KMS-11 (cell line): ENCODE results near the gene KIF16B.

Source experiments
- H2AFZ ChIP-seq: fragments of 200-600 bp; sonication (generic); 2 replicates; pipeline ENCODE4 v1.6.1; 2016; ENCODE audit warnings: antibody characterized with exemption, mixed run types, low read depth
- H3K27ac ChIP-seq: fragments of 200-600 bp; sonication (generic); 2 replicates; pipeline ENCODE4 v1.6.1; 2016; ENCODE audit warnings: mild to moderate bottlenecking, mixed run types
- H3K27me3 ChIP-seq: fragments of 200-600 bp; sonication (generic); 2 replicates; pipeline ENCODE4 v1.6.1; 2017; ENCODE audit warnings: mild to moderate bottlenecking, low read depth, mixed run types, moderate library complexity; ENCODE audit not compliant: insufficient read depth
- H3K36me3 ChIP-seq: fragments of 200-600 bp; sonication (generic); 2 replicates; pipeline ENCODE4 v1.6.1; 2017; ENCODE audit warnings: mild to moderate bottlenecking, mixed run types; ENCODE audit not compliant: insufficient read depth
- H3K4me1 ChIP-seq: fragments of 200-600 bp; sonication (generic); 2 replicates; pipeline ENCODE4 v1.6.1; 2016; ENCODE audit warnings: mild to moderate bottlenecking, low read depth, mixed run types; ENCODE audit not compliant: poor library complexity, severe bottlenecking
- H3K4me2 ChIP-seq: fragments of 200-600 bp; sonication (generic); 2 replicates; pipeline ENCODE4 v1.7.0; 2016; ENCODE audit warnings: mild to moderate bottlenecking, mixed run types
- H3K4me3 ChIP-seq: fragments of 200-600 bp; sonication (generic); IDR thresholded peaks from 2 replicates; pipeline ENCODE4 v1.6.1; 2017; ENCODE audit warnings: low read depth, low read length, mixed read lengths; ENCODE audit not compliant: insufficient read depth
- H3K79me2 ChIP-seq: fragments of 200-600 bp; sonication (generic); 2 replicates; pipeline ENCODE4 v1.6.1; 2016; ENCODE audit warnings: low read depth, mixed run types; ENCODE audit not compliant: insufficient read depth
- H3K9ac ChIP-seq: fragments of 200-600 bp; sonication (generic); 2 replicates; pipeline ENCODE4 v1.6.1; 2016; ENCODE audit warnings: mild to moderate bottlenecking, mixed run types
- H4K20me1 ChIP-seq: fragments of 200-600 bp; sonication (generic); 2 replicates; pipeline ENCODE4 v1.6.1; 2016; ENCODE audit warnings: mild to moderate bottlenecking, mixed run types; ENCODE audit not compliant: insufficient read depth
- CTCF ChIP-seq: fragments of 200-600 bp; sonication (generic); conservative IDR thresholded peaks from 2 replicates; pipeline ENCODE4 v1.6.1; 2017; ENCODE audit warnings: low read depth, mild to moderate bottlenecking, antibody characterized with exemption, low read length, moderate library complexity, mixed read lengths

Gene KIF16B

GRCh38 chr20:16408981-16409380 is 164.3 kb downstream of the KIF16B start:
- H3K27me3 ChIP-seq = no peaks in the 10 kb centered on the region
- no peak overlapping the region for H3K4me2 ChIP-seq
- TF ChIP-seq CTCF = no peak
- no peaks in the 10 kb centered on the region for H4K20me1 ChIP-seq
- no peaks in the 10 kb centered on the region for H3K4me1 ChIP-seq
- no peak overlapping the region for H2AFZ ChIP-seq
- H3K79me2 ChIP-seq = no peaks in the 10 kb centered on the region
- no peak overlapping the region for H3K9ac ChIP-seq
- no peak overlapping the region for H3K4me3 ChIP-seq
- no peak overlapping the region for H3K27ac ChIP-seq
- H3K36me3 ChIP-seq = no peaks in the 10 kb centered on the region

DNA sequence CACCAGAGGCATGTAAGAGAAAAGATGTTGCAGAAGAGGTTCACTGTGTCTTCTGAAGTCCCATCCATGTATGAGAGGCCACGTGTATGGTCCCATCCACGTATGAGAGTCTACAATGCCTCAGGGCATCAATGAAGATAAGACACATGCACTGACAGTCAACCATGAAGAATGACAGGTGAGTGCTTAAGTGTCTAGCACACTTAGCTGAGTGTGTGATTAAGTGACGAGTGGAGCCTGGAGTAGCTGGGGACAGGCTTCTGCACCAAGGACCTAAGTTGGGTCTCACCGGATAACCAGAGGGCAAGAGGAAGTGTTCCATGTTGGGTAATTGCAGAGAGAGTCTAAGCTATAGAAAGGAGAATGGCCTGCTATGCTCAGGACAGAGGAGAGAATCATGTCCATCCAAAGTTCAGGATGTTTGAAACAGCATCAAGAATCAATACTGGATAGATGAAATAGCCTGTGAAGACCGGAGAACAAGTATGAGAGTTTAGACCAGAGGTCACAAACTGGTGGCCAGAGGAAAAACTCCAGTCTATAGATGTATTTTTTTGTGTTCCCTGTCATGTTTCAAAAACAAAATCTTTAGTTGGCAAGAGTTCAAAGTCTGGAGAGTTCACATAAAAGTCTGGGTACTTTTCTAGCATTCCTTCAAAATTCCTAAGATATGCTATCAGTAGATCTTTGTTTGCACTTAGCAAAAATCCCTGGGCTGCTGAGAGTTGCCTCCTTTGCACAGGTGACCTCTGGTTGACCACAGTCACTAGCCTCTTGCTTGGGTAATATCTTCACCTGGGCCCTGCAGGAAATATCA is 165.8 kb downstream of the KIF16B start:
- Histone ChIP-seq H2AFZ (no peak overlapping the region), H3K27me3 (no peaks in the 10 kb centered on the region), H3K79me2 (no peaks in the 10 kb centered on the region), H3K4me3 (no peak overlapping the region), H3K36me3 (no peaks in the 10 kb centered on the region), H3K9ac (no peak overlapping the region), H4K20me1 (no peaks in the 10 kb centered on the region), H3K4me1 (no peaks in the 10 kb centered on the region), H3K27ac (no peak overlapping the region), H3K4me2 (no peak overlapping the region)
- TF ChIP-seq CTCF = no peak

GRCh38 chr20:16405254-16405653 is 168.0 kb downstream of the KIF16B start:
- Histone ChIP-seq H3K36me3 (no peaks in the 10 kb centered on the region), H4K20me1 (no peaks in the 10 kb centered on the region), H3K4me2 (no peak overlapping the region), H3K27ac (no peak overlapping the region), H3K79me2 (no peaks in the 10 kb centered on the region), H3K9ac (no peak overlapping the region), H3K4me1 (no peaks in the 10 kb centered on the region), H3K27me3 (no peaks in the 10 kb centered on the region), H3K4me3 (no peak overlapping the region), H2AFZ (no peak overlapping the region)
- TF ChIP-seq CTCF = no peak

- no peak overlapping the region for H3K4me2 ChIP-seq
- no peak for TF ChIP-seq CTCF
- H3K27ac ChIP-seq = no peak overlapping the region
- no peak overlapping the region for H3K4me3 ChIP-seq
- no peak overlapping the region for H3K9ac ChIP-seq
- no peaks in the 10 kb centered on the region for H3K79me2 ChIP-seq
- H2AFZ ChIP-seq = no peak overlapping the region
- no peaks in the 10 kb centered on the region for H3K27me3 ChIP-seq
- no peaks in the 10 kb centered on the region for H3K36me3 ChIP-seq
- no peaks in the 10 kb centered on the region for H4K20me1 ChIP-seq
- no peaks in the 10 kb centered on the region for H3K4me1 ChIP-seq
Observed at GRCh38 chr20:16404640-16405039, 168.6 kb downstream of the KIF16B start.
